ENCODE data around the gene RBSN. TPM values are rescaled to one million over a fixed set of nuclear protein-coding genes. Genes with fewer than 3 reads are reported as not detected.

Gene RBSN
- total and polyA plus RNA-seq, 2 donors (not counting 1 experiment from before 2014, with no cell fraction given), result 10.0 to 26.8 TPM

- TF ChIP-seq EZH2 (IDR thresholded peaks at IDR 0.05; ENCODE audit: low read length, missing control alignments), result no peak
- Histone ChIP-seq H3K9me3 (ENCODE audit: control insufficient read depth, insufficient read depth, low read depth, low read length) (no peaks in the 10 kb centered on the region), H3K9ac (ENCODE audit: insufficient read depth, low read length) (no peak overlapping the region), H3K4me1 (ENCODE audit: control insufficient read depth, extremely low read depth, insufficient read depth, low read length) (no peaks in the 10 kb centered on the region), H2AFZ (ENCODE audit: low read length) (no peak overlapping the region), H3K27ac (ENCODE audit: insufficient read depth, low read length) (no peak overlapping the region), H3K27me3 (ENCODE audit: control insufficient read depth, insufficient read depth, low read length) (no peaks in the 10 kb centered on the region), H3K79me2 (ENCODE audit: control insufficient read depth, insufficient read depth, low read length) (peaks cover 21% of the 10 kb centered on the region), H3K4me3 (replicated peaks in 1 of 4; ENCODE audit: control extremely low read depth in 1 of 4, insufficient read depth in 1 of 4, low read depth in 3 of 4, low read length in 4 of 4) (no peak overlapping the region), H3K4me2 (ENCODE audit: extremely low read depth, insufficient read depth, low read length) (no peak overlapping the region), H4K20me1 (ENCODE audit: control insufficient read depth, extremely low read depth, insufficient read depth, low read length) (no peaks in the 10 kb centered on the region), H3K36me3 (ENCODE audit: control insufficient read depth, insufficient read depth, low read length) (peaks cover 2% of the 10 kb centered on the region)
- no peak for DNase-seq (ENCODE audit: low read depth in 2 of 2)
These were observed 32.5 kb downstream of the RBSN start for GRCh38 chr3:15066467-15066866.

- Histone ChIP-seq H3K4me2 (ENCODE audit: extremely low read depth, insufficient read depth, low read length) (peak overlapping the region; percentile 81), H3K27me3 (ENCODE audit: control insufficient read depth, insufficient read depth, low read length) (no peaks in the 10 kb centered on the region), H3K4me1 (ENCODE audit: control insufficient read depth, extremely low read depth, insufficient read depth, low read length) (no peaks in the 10 kb centered on the region), H4K20me1 (ENCODE audit: control insufficient read depth, extremely low read depth, insufficient read depth, low read length) (no peaks in the 10 kb centered on the region), H3K79me2 (ENCODE audit: control insufficient read depth, insufficient read depth, low read length) (peaks cover 21% of the 10 kb centered on the region), H3K9ac (ENCODE audit: insufficient read depth, low read length) (no peak overlapping the region), H2AFZ (ENCODE audit: low read length) (peak overlapping the region; percentile 86), H3K27ac (ENCODE audit: insufficient read depth, low read length) (no peak overlapping the region), H3K4me3 (replicated peaks in 1 of 4; ENCODE audit: control extremely low read depth in 1 of 4, insufficient read depth in 1 of 4, low read depth in 3 of 4, low read length in 4 of 4) (peak overlapping the region; percentile 82 to 92 (median 86)), H3K9me3 (ENCODE audit: control insufficient read depth, insufficient read depth, low read depth, low read length) (no peaks in the 10 kb centered on the region), H3K36me3 (ENCODE audit: control insufficient read depth, insufficient read depth, low read length) (no peaks in the 10 kb centered on the region)
- no peak for DNase-seq (ENCODE audit: low read depth in 2 of 2)
- TF ChIP-seq EZH2 (IDR thresholded peaks at IDR 0.05; ENCODE audit: low read length, missing control alignments) (no peak), CTCF (conservative IDR thresholded peaks at IDR 0.05 in 1 of 2, IDR thresholded peaks at IDR 0.05 in 1 of 2; ENCODE audit: low read depth in 1 of 2, low read length in 2 of 2) (no peak)
These were observed 33.4 kb downstream of the RBSN start for GRCh38 chr3:15065550-15066007.

- H3K4me3 ChIP-seq (replicated peaks in 1 of 4; ENCODE audit: control extremely low read depth in 1 of 4, insufficient read depth in 1 of 4, low read depth in 3 of 4, low read length in 4 of 4), result peak within 1 kb of the TSS; percentile 82 to 92 (median 86)
- peak within 1 kb of the TSS; percentile 91 for H2AFZ ChIP-seq (ENCODE audit: low read length)
- peaks cover 21% of the 10 kb centered on the region for H3K79me2 ChIP-seq (ENCODE audit: control insufficient read depth, insufficient read depth, low read length)
- H3K4me2 ChIP-seq (ENCODE audit: extremely low read depth, insufficient read depth, low read length), result peak within 1 kb of the TSS; percentile 90
- peak within 1 kb of the TSS; percentile 83 for H3K9ac ChIP-seq (ENCODE audit: insufficient read depth, low read length)
- H3K27ac ChIP-seq (ENCODE audit: insufficient read depth, low read length), result peak within 1 kb of the TSS; percentile 84
- H4K20me1 ChIP-seq (ENCODE audit: control insufficient read depth, extremely low read depth, insufficient read depth, low read length), result no peaks in the 10 kb centered on the region
- no peaks in the 10 kb centered on the region for H3K4me1 ChIP-seq (ENCODE audit: control insufficient read depth, extremely low read depth, insufficient read depth, low read length)
- H3K27me3 ChIP-seq (ENCODE audit: control insufficient read depth, insufficient read depth, low read length), result no peaks in the 10 kb centered on the region
- no peaks in the 10 kb centered on the region for H3K36me3 ChIP-seq (ENCODE audit: control insufficient read depth, insufficient read depth, low read length)
- peak; percentile 91 for DNase-seq (ENCODE audit: low read depth in 2 of 2)
- no peaks in the 10 kb centered on the region for H3K9me3 ChIP-seq (ENCODE audit: control insufficient read depth, insufficient read depth, low read depth, low read length)
- TF ChIP-seq CTCF (conservative IDR thresholded peaks at IDR 0.05 in 1 of 2, IDR thresholded peaks at IDR 0.05 in 1 of 2; ENCODE audit: low read depth in 1 of 2, low read length in 2 of 2) (no peak), EZH2 (IDR thresholded peaks at IDR 0.05; ENCODE audit: low read length, missing control alignments) (no peak)
These were observed 34.0 kb downstream of the RBSN start, which contains the start of gene MRPS25 for GRCh38 chr3:15064835-15065549. MRPS25 (minus strand) TSS chr3:15065315; CDS start chr3:15065194, 121 bp downstream.
